ENCODE measurements around the gene EFCAB14.

DNA sequence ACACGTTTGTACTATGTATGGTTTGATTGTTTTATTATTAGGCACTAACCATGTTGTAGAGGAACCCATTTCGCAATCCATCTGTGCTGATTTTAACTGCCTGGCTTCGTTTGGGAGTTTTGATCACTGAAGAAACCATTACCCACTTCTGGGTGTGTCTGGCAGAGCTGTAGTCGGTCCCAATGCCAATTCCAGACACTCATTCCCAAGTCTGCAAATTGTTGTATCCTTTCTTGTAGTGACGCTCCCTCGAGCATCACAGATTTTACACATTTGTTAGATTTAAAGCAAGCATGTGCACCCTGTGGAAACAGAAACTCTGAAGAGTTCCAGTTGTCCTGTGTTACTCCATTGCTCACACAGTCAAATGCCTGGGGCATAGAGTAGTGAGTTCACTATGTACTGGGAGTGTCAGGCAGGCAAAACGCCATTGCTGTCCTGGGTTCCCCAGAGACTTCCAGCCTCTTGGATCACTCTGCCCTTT lies 31.0 kb upstream of the EFCAB14 start:
- TF ChIP-seq, protein P1, sequence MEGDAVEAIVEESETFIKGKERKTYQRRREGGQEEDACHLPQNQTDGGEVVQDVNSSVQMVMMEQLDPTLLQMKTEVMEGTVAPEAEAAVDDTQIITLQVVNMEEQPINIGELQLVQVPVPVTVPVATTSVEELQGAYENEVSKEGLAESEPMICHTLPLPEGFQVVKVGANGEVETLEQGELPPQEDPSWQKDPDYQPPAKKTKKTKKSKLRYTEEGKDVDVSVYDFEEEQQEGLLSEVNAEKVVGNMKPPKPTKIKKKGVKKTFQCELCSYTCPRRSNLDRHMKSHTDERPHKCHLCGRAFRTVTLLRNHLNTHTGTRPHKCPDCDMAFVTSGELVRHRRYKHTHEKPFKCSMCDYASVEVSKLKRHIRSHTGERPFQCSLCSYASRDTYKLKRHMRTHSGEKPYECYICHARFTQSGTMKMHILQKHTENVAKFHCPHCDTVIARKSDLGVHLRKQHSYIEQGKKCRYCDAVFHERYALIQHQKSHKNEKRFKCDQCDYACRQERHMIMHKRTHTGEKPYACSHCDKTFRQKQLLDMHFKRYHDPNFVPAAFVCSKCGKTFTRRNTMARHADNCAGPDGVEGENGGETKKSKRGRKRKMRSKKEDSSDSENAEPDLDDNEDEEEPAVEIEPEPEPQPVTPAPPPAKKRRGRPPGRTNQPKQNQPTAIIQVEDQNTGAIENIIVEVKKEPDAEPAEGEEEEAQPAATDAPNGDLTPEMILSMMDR (conservative IDR thresholded peaks at IDR 0.05; ENCODE audit: low read depth in 2 of 2) = no peak
- TF ChIP-seq EZH2 (IDR thresholded peaks at IDR 0.05; ENCODE audit: low read depth, unreplicated experiment) (no peak), EZH2phosphoT487 (IDR thresholded peaks at IDR 0.05; ENCODE audit: unreplicated experiment) (no peak), POLR2AphosphoS5 (IDR thresholded peaks at IDR 0.05; ENCODE audit: low read depth) (no peak), JUNB (IDR thresholded peaks at IDR 0.05; ENCODE audit: unreplicated experiment) (no peak)
